Measurements from ENCODE around the gene BZW2.

DNA sequence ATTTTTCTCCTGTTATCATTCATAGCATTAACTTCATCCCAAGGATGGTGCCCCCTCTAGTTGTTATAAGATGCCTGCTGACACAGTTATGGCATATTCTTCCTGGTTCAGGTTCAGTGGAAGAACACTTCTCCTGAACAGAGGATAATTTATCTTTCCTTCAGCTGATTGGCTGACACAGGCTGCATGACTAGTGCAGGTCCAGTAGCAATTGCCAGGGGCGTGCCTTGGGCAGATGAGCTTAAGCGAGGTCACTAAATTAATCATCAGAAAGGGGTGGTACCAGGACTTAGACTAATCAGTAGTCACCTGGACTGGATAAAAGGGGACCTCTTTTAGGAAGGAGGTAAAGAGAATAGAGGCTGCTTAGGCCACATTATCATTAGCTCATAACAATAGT is 42.3 kb downstream of the BZW2 start:
- TF ChIP-seq GATA1 (IDR thresholded peaks at IDR 0.05; ENCODE audit: low read depth, low read length) (no peak), POLR2A (IDR thresholded peaks at IDR 0.05; ENCODE audit: low read length) (no peak)
